Mesothelial cell of epicardium (in vitro differentiated cells): Measurements from ENCODE around the gene A1BG. TPM values are rescaled to one million over a fixed set of nuclear protein-coding genes. Genes with fewer than 3 reads are reported as not detected.
"Not testable (repeated sequence)": the region's sequence is repeated elsewhere in the genome, so short reads cannot be mapped to it uniquely, and the experiment has no call there.

Experiments
- DNase-seq, 2 experiments: peaks; one replicate each; pipeline ENCODE4 v3.0.0; 2021; ENCODE audit warnings: low spot score in 2 of 2; ENCODE audit not compliant: unreplicated experiment in 2 of 2
- H3K27ac Mint-ChIP-seq: 2 replicates; pipeline ENCODE4 v1.8.0; 2021; ENCODE audit warnings: mixed read lengths
- H3K27me3 Mint-ChIP-seq: 2 replicates; pipeline ENCODE4 v1.8.0; 2021; ENCODE audit warnings: low read depth, mixed read lengths
- H3K36me3 Mint-ChIP-seq: 2 replicates; pipeline ENCODE4 v1.8.0; 2021; ENCODE audit warnings: mixed read lengths
- H3K4me1 Mint-ChIP-seq: 2 replicates; pipeline ENCODE4 v1.8.0; 2021; ENCODE audit warnings: mixed read lengths
- H3K4me3 Mint-ChIP-seq: 2 replicates; pipeline ENCODE4 v1.8.0; 2021; ENCODE audit warnings: mild to moderate bottlenecking, moderate library complexity, mixed read lengths
- H3K9me3 Mint-ChIP-seq: 2 replicates; pipeline ENCODE4 v1.8.0; 2021; ENCODE audit warnings: mixed read lengths
- CTCF ChIP-seq: fragments of 200-600 bp; sonication (generic); IDR thresholded peaks from one replicate; pipeline ENCODE4 v1.5.0; 2021; ENCODE audit warnings: antibody characterized with exemption; ENCODE audit not compliant: unreplicated experiment
- total RNA-seq: library from RNA; stranded (reverse); gene quantifications from 3 replicates; pipeline ENCODE4 v1.2.1, GENCODE V29; 2021

Gene A1BG
- total RNA-seq, 1 donor from 2014 or later, result 12.3 TPM

- Mint-ChIP-seq H3K9me3 (peaks cover 6% of the 10 kb centered on the region), H3K4me1 (no peaks in the 10 kb centered on the region), H3K27ac (no peak overlapping the region), H3K4me3 (no peak overlapping the region), H3K27me3 (no peaks in the 10 kb centered on the region), H3K36me3 (peaks cover 27% of the 10 kb centered on the region)
- TF ChIP-seq CTCF, result no peak
- DNase-seq, result no peak
These were observed 35.7 kb downstream of the A1BG start for GRCh38 chr19:58317476-58318072.

- Mint-ChIP-seq H3K9me3 (peaks cover 6% of the 10 kb centered on the region), H3K36me3 (peaks cover 41% of the 10 kb centered on the region), H3K27me3 (no peaks in the 10 kb centered on the region), H3K4me3 (no peak overlapping the region), H3K27ac (no peak overlapping the region), H3K4me1 (no peaks in the 10 kb centered on the region)
- no peak for TF ChIP-seq CTCF
- no peak for DNase-seq
These were observed 37.7 kb downstream of the A1BG start for GRCh38 chr19:58315580-58315979.

- DNase-seq, result no peak
- H3K4me3 Mint-ChIP-seq, result no peak overlapping the region
- H3K27ac Mint-ChIP-seq, result no peak overlapping the region
- no peaks in the 10 kb centered on the region for H3K27me3 Mint-ChIP-seq
- H3K4me1 Mint-ChIP-seq, result peaks cover under 1% of the 10 kb centered on the region
- no peak for TF ChIP-seq CTCF
- peaks cover 6% of the 10 kb centered on the region for H3K9me3 Mint-ChIP-seq
- H3K36me3 Mint-ChIP-seq, result peaks cover 64% of the 10 kb centered on the region
These were observed 41.9 kb downstream of the A1BG start for GRCh38 chr19:58311345-58311865.

- not testable (repeated sequence) for H3K27ac Mint-ChIP-seq, H3K4me1 Mint-ChIP-seq, H3K9me3 Mint-ChIP-seq, H3K4me3 Mint-ChIP-seq, H3K27me3 Mint-ChIP-seq
- TF ChIP-seq CTCF, result peak; percentile 39
- peaks cover 64% of the 10 kb centered on the region for H3K36me3 Mint-ChIP-seq
- peak in 1 of 2 experiments; percentile 60 for DNase-seq
These were observed 42.6 kb downstream of the A1BG start for GRCh38 chr19:58310685-58311084.

GRCh38 chr19:58307736-58308135 lies 45.6 kb downstream of the A1BG start:
- TF ChIP-seq CTCF, result no peak
- H3K36me3 Mint-ChIP-seq, result peaks cover 42% of the 10 kb centered on the region
- H3K9me3 Mint-ChIP-seq, result no peaks in the 10 kb centered on the region
- H3K4me1 Mint-ChIP-seq, result peaks cover 21% of the 10 kb centered on the region
- no peak for DNase-seq
- H3K4me3 Mint-ChIP-seq, result no peak overlapping the region
- H3K27me3 Mint-ChIP-seq, result no peaks in the 10 kb centered on the region
- no peak overlapping the region for H3K27ac Mint-ChIP-seq
